Measurements from ENCODE around the gene TBPL1. TPM values are rescaled to one million over a fixed set of nuclear protein-coding genes. Genes with fewer than 3 reads are reported as not detected.
A peak's percentile ranks its signal among the peaks of the same experiment; 100 is the strongest.

TBPL1 gene
- 45.2 and 48.4 TPM in 2 replicates for total RNA-seq
- long read RNA-seq, full-length matches to known transcripts: 106 of 111 reads
- long read RNA-seq, partial matches to known transcripts: 0 of 111 reads
- long read RNA-seq, other reads (novel, unspliced or antisense): 5 of 111 reads

- Mint-ChIP-seq H3K27me3 (peaks cover 11% of the 10 kb centered on the region), H3K4me1 (ENCODE audit: low read depth) (peaks cover 32% of the 10 kb centered on the region), H3K4me3 (ENCODE audit: low read depth) (peak within 1 kb of the TSS; percentile 96), H3K9me3 (ENCODE audit: low read depth) (no peaks in the 10 kb centered on the region), H3K36me3 (ENCODE audit: insufficient read depth) (no peaks in the 10 kb centered on the region), H3K27ac (peak within 1 kb of the TSS; percentile 96)
- DNase-seq (ENCODE audit: low spot score, unreplicated experiment): peak; percentile 83
- no peak for TF ChIP-seq CTCF (IDR thresholded peaks at IDR 0.05; ENCODE audit: unreplicated experiment)
These were observed at the start of gene TBPL1 for GRCh38 chr6:133952815-133953633. TBPL1 (plus strand) TSS chr6:133953224; CDS start chr6:133980126, 26,902 bp downstream.

- Mint-ChIP-seq H3K36me3 (ENCODE audit: insufficient read depth) (no peaks in the 10 kb centered on the region), H3K27ac (no peak overlapping the region), H3K4me1 (ENCODE audit: low read depth) (no peaks in the 10 kb centered on the region), H3K27me3 (peaks cover 46% of the 10 kb centered on the region), H3K9me3 (ENCODE audit: low read depth) (no peaks in the 10 kb centered on the region), H3K4me3 (ENCODE audit: low read depth) (no peak overlapping the region)
- DNase-seq (ENCODE audit: low spot score, unreplicated experiment): no peak
- TF ChIP-seq CTCF (IDR thresholded peaks at IDR 0.05; ENCODE audit: unreplicated experiment): no peak
These were observed 49.2 kb upstream of the TBPL1 start for GRCh38 chr6:133903855-133904254.

GRCh38 chr6:133906050-133906449, 47.0 kb upstream of the TBPL1 start:
- no peak overlapping the region for H3K4me3 Mint-ChIP-seq (ENCODE audit: low read depth)
- peaks cover 38% of the 10 kb centered on the region for H3K27me3 Mint-ChIP-seq
- TF ChIP-seq CTCF (IDR thresholded peaks at IDR 0.05; ENCODE audit: unreplicated experiment): no peak
- no peak for DNase-seq (ENCODE audit: low spot score, unreplicated experiment)
- peaks cover 4% of the 10 kb centered on the region for H3K9me3 Mint-ChIP-seq (ENCODE audit: low read depth)
- H3K4me1 Mint-ChIP-seq (ENCODE audit: low read depth): no peaks in the 10 kb centered on the region
- H3K36me3 Mint-ChIP-seq (ENCODE audit: insufficient read depth): peaks cover 1% of the 10 kb centered on the region
- no peak overlapping the region for H3K27ac Mint-ChIP-seq

GRCh38 chr6:133916650-133917151, 36.3 kb upstream of the TBPL1 start:
- Mint-ChIP-seq H3K27me3 (peaks cover 16% of the 10 kb centered on the region), H3K4me3 (ENCODE audit: low read depth) (no peak overlapping the region), H3K27ac (no peak overlapping the region), H3K9me3 (ENCODE audit: low read depth) (peaks cover 11% of the 10 kb centered on the region), H3K36me3 (ENCODE audit: insufficient read depth) (no peaks in the 10 kb centered on the region), H3K4me1 (ENCODE audit: low read depth) (no peaks in the 10 kb centered on the region)
- peak; percentile 97 for TF ChIP-seq CTCF (IDR thresholded peaks at IDR 0.05; ENCODE audit: unreplicated experiment)
- DNase-seq (ENCODE audit: low spot score, unreplicated experiment): peak; percentile 83

GRCh38 chr6:133917781-133918180, 35.2 kb upstream of the TBPL1 start:
- no peaks in the 10 kb centered on the region for H3K36me3 Mint-ChIP-seq (ENCODE audit: insufficient read depth)
- H3K27ac Mint-ChIP-seq: no peak overlapping the region
- TF ChIP-seq CTCF (IDR thresholded peaks at IDR 0.05; ENCODE audit: unreplicated experiment): no peak
- no peak overlapping the region for H3K4me3 Mint-ChIP-seq (ENCODE audit: low read depth)
- H3K9me3 Mint-ChIP-seq (ENCODE audit: low read depth): peaks cover 11% of the 10 kb centered on the region
- peaks cover 16% of the 10 kb centered on the region for H3K27me3 Mint-ChIP-seq
- DNase-seq (ENCODE audit: low spot score, unreplicated experiment): no peak
- H3K4me1 Mint-ChIP-seq (ENCODE audit: low read depth): no peaks in the 10 kb centered on the region
